WTC11 (cell line): ENCODE data around the gene IPO13. TPM values are rescaled to one million over a fixed set of nuclear protein-coding genes. Genes with fewer than 3 reads are reported as not detected.

Experiments
- ATAC-seq: fragments of 200-7000 bp; cut with Tn5 transposase; 2 replicates; pipeline ENCODE4 v1.10.0; 2021; ENCODE audit warnings: mild to moderate bottlenecking, moderate library complexity
- CTCF ChIA-PET: fragments of 300-600 bp; sonication (Branson Sonifier 250); formaldehyde crosslinking; loops from one replicate; lab custom pipeline; 2021; ENCODE audit warnings: antibody characterized with exemption; lab: Charles Lee
- POLR2A ChIA-PET: fragments of 350-600 bp; sonication (Branson Sonifier 250); formaldehyde crosslinking; loops from one replicate; lab custom pipeline; 2021; ENCODE audit warnings: antibody characterized with exemption; lab: Charles Lee
- DNase-seq: peaks from one replicate; pipeline ENCODE4 v3.0.0; 2021; ENCODE audit warnings: low spot score
- H3K27ac Mint-ChIP-seq: 2 replicates; pipeline ENCODE4 v1.8.0; 2021; ENCODE audit warnings: mixed read lengths
- H3K27me3 Mint-ChIP-seq: 2 replicates; pipeline ENCODE4 v1.8.0; 2021; ENCODE audit warnings: low read depth, mild to moderate bottlenecking, moderate library complexity, mixed read lengths
- H3K36me3 Mint-ChIP-seq: 2 replicates; pipeline ENCODE4 v1.8.0; 2021; ENCODE audit warnings: mixed read lengths
- H3K4me1 Mint-ChIP-seq: 2 replicates; pipeline ENCODE4 v1.8.0; 2022; ENCODE audit warnings: mixed read lengths
- H3K4me3 Mint-ChIP-seq: 2 replicates; pipeline ENCODE4 v1.8.0; 2021; ENCODE audit warnings: mild to moderate bottlenecking, moderate library complexity, mixed read lengths
- H3K9me3 Mint-ChIP-seq: 2 replicates; pipeline ENCODE4 v1.8.0; 2021; ENCODE audit warnings: mixed read lengths
- ATF1 ChIP-seq: sonication (generic); formaldehyde crosslinking; IDR thresholded peaks from 2 replicates; pipeline ENCODE4 v1.8.1; 2023; ENCODE audit warnings: mild to moderate bottlenecking, moderate library complexity, missing genetic modification reagents
- ATF6 ChIP-seq: sonication (generic); formaldehyde crosslinking; IDR thresholded peaks from 2 replicates; pipeline ENCODE4 v1.8.1; 2023; ENCODE audit warnings: mild to moderate bottlenecking, missing genetic modification reagents
- CBFB ChIP-seq: sonication (generic); formaldehyde crosslinking; IDR thresholded peaks from 2 replicates; pipeline ENCODE4 v1.8.1; 2022; ENCODE audit warnings: mild to moderate bottlenecking, low read depth, missing genetic modification reagents
- ERG ChIP-seq: fragments of 250-450 bp; sonication (Bioruptor Pico); IDR thresholded peaks from 2 replicates; pipeline ENCODE4 v1.8.0; 2021; ENCODE audit warnings: mild to moderate bottlenecking
- ETV6 ChIP-seq: sonication (generic); formaldehyde crosslinking; IDR thresholded peaks from 2 replicates; pipeline ENCODE4 v1.8.1; 2022; ENCODE audit warnings: mild to moderate bottlenecking, missing genetic modification reagents
- GABPB1 ChIP-seq: sonication (generic); formaldehyde crosslinking; IDR thresholded peaks from 2 replicates; pipeline ENCODE4 v1.8.1; 2023; ENCODE audit warnings: mild to moderate bottlenecking, missing genetic modification reagents
- GTF2I ChIP-seq: fragments of 250-450 bp; sonication (Bioruptor Pico); conservative IDR thresholded peaks from 2 replicates; pipeline ENCODE4 v1.4.0; 2021; ENCODE audit warnings: mild to moderate bottlenecking
- IRF2 ChIP-seq: sonication (generic); formaldehyde crosslinking; IDR thresholded peaks from 2 replicates; pipeline ENCODE4 v1.8.0; 2022; ENCODE audit warnings: low read depth, missing genetic modification reagents, borderline replicate concordance
- MXD4 ChIP-seq: fragments of 250-450 bp; sonication (Bioruptor Pico); IDR thresholded peaks from 2 replicates; pipeline ENCODE4 v1.8.0; 2021; ENCODE audit warnings: mild to moderate bottlenecking, moderate library complexity, borderline replicate concordance
- PRDM15 ChIP-seq: sonication (generic); formaldehyde crosslinking; IDR thresholded peaks from 2 replicates; pipeline ENCODE4 v1.8.0; 2022; ENCODE audit warnings: missing genetic modification reagents
- SMAD3 ChIP-seq: sonication (generic); formaldehyde crosslinking; IDR thresholded peaks from 2 replicates; pipeline ENCODE4 v1.8.0; 2022; ENCODE audit warnings: missing genetic modification reagents, mild to moderate bottlenecking, borderline replicate concordance
- SMAD4 ChIP-seq: sonication (generic); formaldehyde crosslinking; IDR thresholded peaks from 2 replicates; pipeline ENCODE4 v1.8.0; 2022; ENCODE audit warnings: mild to moderate bottlenecking, missing genetic modification reagents
- SP1 ChIP-seq: sonication (generic); formaldehyde crosslinking; conservative IDR thresholded peaks from 2 replicates; pipeline ENCODE4 v1.8.1; 2022; ENCODE audit warnings: missing genetic modification reagents
- TEAD4 ChIP-seq: sonication (generic); formaldehyde crosslinking; IDR thresholded peaks from 2 replicates; pipeline ENCODE4 v1.8.0; 2022; ENCODE audit warnings: mild to moderate bottlenecking, missing genetic modification reagents
- ZNF396 ChIP-seq: fragments of 250-450 bp; sonication (Bioruptor Pico); IDR thresholded peaks from 2 replicates; pipeline ENCODE4 v1.8.0; 2021; ENCODE audit warnings: mild to moderate bottlenecking, moderate library complexity, borderline replicate concordance
- ZNF423 ChIP-seq: fragments of 250-450 bp; sonication (Bioruptor Pico); IDR thresholded peaks from 2 replicates; pipeline ENCODE4 v2.1.2; 2022; ENCODE audit warnings: mild to moderate bottlenecking, moderate library complexity
- ZNF532 ChIP-seq: fragments of 250-450 bp; sonication (Bioruptor Pico); IDR thresholded peaks from 2 replicates; pipeline ENCODE4 v1.9.0; 2021; ENCODE audit warnings: mild to moderate bottlenecking, borderline replicate concordance
- ZNF671 ChIP-seq: fragments of 250-450 bp; sonication (Bioruptor Pico); IDR thresholded peaks from 2 replicates; pipeline ENCODE4 v1.8.0; 2021; ENCODE audit warnings: mild to moderate bottlenecking
- ZSCAN18 ChIP-seq: fragments of 250-450 bp; sonication (Bioruptor Pico); IDR thresholded peaks from 2 replicates; pipeline ENCODE4 v2.1.2; 2022; ENCODE audit warnings: mild to moderate bottlenecking, moderate library complexity
- total RNA-seq: library from RNA; stranded (reverse); gene quantifications from 3 replicates; pipeline ENCODE4 v1.2.3, GENCODE V29; 2021

IPO13 gene
- total RNA-seq, 1 experiment from 2014 or later: 24.2 TPM

- TF ChIP-seq ZNF532 (CRISPR knock-in tag): no peak
- no peak for TF ChIP-seq IRF2 (CRISPR knock-in tag)
- TF ChIP-seq ATF1 (CRISPR knock-in tag): no peak
- TF ChIP-seq ZNF671 (CRISPR knock-in tag): no peak
- no peak for TF ChIP-seq GABPB1 (CRISPR knock-in tag)
- no peak for TF ChIP-seq ZSCAN18 (CRISPR knock-in tag)
- TF ChIP-seq MXD4 (CRISPR knock-in tag): no peak
Observed at GRCh38 chr1:43913051-43913501, 33.7 kb upstream of the IPO13 start (continued).

- ChIA-PET CTCF (interaction anchor here (1.0 to 8.2 kb wide), 7 partner anchors 16 to 149 kb away, joined by 3 to 96 read pairs (median 5); partner anchors contain the start of gene ARTN), POLR2A (interaction anchor here (0.7 kb wide), 1 partner anchor 114 kb away, joined by 3 read pairs; no protein-coding TSS in a partner anchor)
- H3K4me1 Mint-ChIP-seq: peaks cover 32% of the 10 kb centered on the region
- ATAC-seq (peak; percentile 26; the same call in 1 of the 2 replicates), DNase-seq (no peak)
- peak overlapping the region; percentile 46; the same call in 1 of the 2 replicates for H3K27ac Mint-ChIP-seq
- H3K27me3 Mint-ChIP-seq: peaks cover 1% of the 10 kb centered on the region; the same call in 1 of the 2 replicates
- no peaks in the 10 kb centered on the region for H3K36me3 Mint-ChIP-seq
- no peak overlapping the region; the same call in 1 of the 2 replicates for H3K4me3 Mint-ChIP-seq
- no peaks in the 10 kb centered on the region for H3K9me3 Mint-ChIP-seq
- TF ChIP-seq PRDM15 (CRISPR knock-in tag) (no peak), ZNF396 (CRISPR knock-in tag) (no peak), ERG (CRISPR knock-in tag) (no peak), TEAD4 (no peak), SMAD4 (CRISPR knock-in tag) (no peak), MXD4 (CRISPR knock-in tag) (no peak), SP1 (CRISPR knock-in tag) (no peak), ETV6 (CRISPR knock-in tag) (no peak), GTF2I (CRISPR knock-in tag) (no peak), ZSCAN18 (CRISPR knock-in tag) (no peak), SMAD3 (CRISPR knock-in tag) (no peak), ZNF423 (CRISPR knock-in tag) (no peak), ATF6 (CRISPR knock-in tag) (no peak), CBFB (CRISPR knock-in tag) (no peak)
Observed at GRCh38 chr1:43913666-43914360, 32.9 kb upstream of the IPO13 start.
